RWPE1 (cell line): ENCODE results near the gene C15orf39.
A peak's percentile ranks its signal among the peaks of the same experiment; 100 is the strongest.

Source experiments
- CTCF ChIA-PET: fragments of 350-600 bp; sonication (Branson Sonifier 250); formaldehyde crosslinking; extraction: SDS; loops from one replicate; lab custom pipeline; 2021; lab: Yijun Ruan, JAX
- POLR2A ChIA-PET: fragments of 400-600 bp; formaldehyde crosslinking; extraction: SDS; loops from one replicate; lab custom pipeline; 2020; ENCODE audit warnings: antibody characterized with exemption; ENCODE audit not compliant: low non-redundant PET; lab: Yijun Ruan, JAX
- DNase-seq: peaks from one replicate; pipeline ENCODE4 v3.0.0; 2012; ENCODE audit warnings: low spot score
- H3K27ac ChIP-seq: fragments of 450-650 bp; 2 replicates; pipeline ENCODE4 v1.5.1; 2017
- CTCF ChIP-seq: fragments of 450-650 bp; conservative IDR thresholded peaks from 2 replicates; pipeline ENCODE4 v1.5.1; 2017; ENCODE audit warnings: low read depth, mild to moderate bottlenecking

The C15orf39 gene

GRCh38 chr15:75171408-75171807 lies 30.3 kb upstream of the C15orf39 start:
- ChIA-PET POLR2A (no interaction called here), CTCF (no interaction called here)
- DNase-seq: no peak
- no peak overlapping the region for H3K27ac ChIP-seq
- TF ChIP-seq CTCF: no peak

GRCh38 chr15:75172284-75172820 lies 29.3 kb upstream of the C15orf39 start:
- H3K27ac ChIP-seq: no peak overlapping the region
- no peak for TF ChIP-seq CTCF
- POLR2A ChIA-PET: no interaction called here
- DNase-seq: no peak
- CTCF ChIA-PET: no interaction called here

GRCh38 chr15:75174102-75174501 lies 27.6 kb upstream of the C15orf39 start:
- no peak for TF ChIP-seq CTCF
- ChIA-PET CTCF (no interaction called here), POLR2A (no interaction called here)
- no peak for DNase-seq
- no peak overlapping the region for H3K27ac ChIP-seq

- no peak overlapping the region for H3K27ac ChIP-seq
These were observed 27.0 kb upstream of the C15orf39 start for GRCh38 chr15:75174729-75175128.

GRCh38 chr15:75176396-75176761 lies 25.3 kb upstream of the C15orf39 start:
- ChIA-PET CTCF (no interaction called here), POLR2A (no interaction called here)
- no peak for DNase-seq
- peak overlapping the region; percentile 33 for H3K27ac ChIP-seq
- no peak for TF ChIP-seq CTCF

More at GRCh38 chr15:75174729-75175128, 27.0 kb upstream of the C15orf39 start:
- ChIA-PET POLR2A (no interaction called here), CTCF (interaction anchor here (0.6 kb wide), 1 partner anchor 1364 kb away, joined by 4 read pairs; no protein-coding TSS in a partner anchor)
- no peak for TF ChIP-seq CTCF
- DNase-seq: no peak

GRCh38 chr15:75177360-75178071 lies 24.2 kb upstream of the C15orf39 start:
- no peak for TF ChIP-seq CTCF
- DNase-seq: no peak
- ChIA-PET CTCF (interaction anchor here (0.5 to 0.7 kb wide), 2 partner anchors 20 to 102 kb away, joined by 3 read pairs; no protein-coding TSS in a partner anchor), POLR2A (interaction anchor here (1.0 kb wide), 1 partner anchor 25 kb away, joined by 3 read pairs; no protein-coding TSS in a partner anchor)
- H3K27ac ChIP-seq: no peak overlapping the region
